ENCODE data around the gene RNU4-1. TPM values are rescaled to one million over a fixed set of nuclear protein-coding genes. Genes with fewer than 3 reads are reported as not detected.

Gene RNU4-1
- total RNA-seq, 1 experiment from 2014 or later: 2,436 TPM

GRCh38 chr12:120327593-120327992, 34.6 kb upstream of the RNU4-1 start, which contains the start of gene PLA2G1B:
PLA2G1B (minus strand) TSS chr12:120327779; CDS start chr12:120327753, 26 bp downstream.
- H3K4me1 Mint-ChIP-seq: peaks cover 5% of the 10 kb centered on the region; the same call in 1 of the 2 replicates
- H3K36me3 Mint-ChIP-seq: no peaks in the 10 kb centered on the region
- no peak within 1 kb of the TSS for H3K4me3 Mint-ChIP-seq
- TF ChIP-seq ATF3 (CRISPR knock-in tag; conservative IDR thresholded peaks at IDR 0.05) (no peak), NR1H2 (CRISPR knock-in tag; IDR thresholded peaks at IDR 0.05) (no peak), USF2 (CRISPR knock-in tag; IDR thresholded peaks at IDR 0.05) (no peak), ZNF317 (CRISPR knock-in tag; IDR thresholded peaks at IDR 0.05; ENCODE audit: borderline replicate concordance, low read depth) (no peak), TP53 (CRISPR knock-in tag; IDR thresholded peaks at IDR 0.05) (no peak), ZNF512 (CRISPR knock-in tag; IDR thresholded peaks at IDR 0.05; ENCODE audit: borderline replicate concordance) (no peak), CTCF (IDR thresholded peaks at IDR 0.05) (no peak), ZNF121 (CRISPR knock-in tag; IDR thresholded peaks at IDR 0.05) (no peak), ZNF232 (CRISPR knock-in tag; IDR thresholded peaks at IDR 0.05) (no peak), ZNF425 (CRISPR knock-in tag; conservative IDR thresholded peaks at IDR 0.05) (no peak), NFE2L1 (CRISPR knock-in tag; IDR thresholded peaks at IDR 0.05) (no peak), TCF7 (CRISPR knock-in tag; IDR thresholded peaks at IDR 0.05; ENCODE audit: low read depth) (no peak), RORB (CRISPR knock-in tag; IDR thresholded peaks at IDR 0.05) (no peak), ZMAT4 (CRISPR knock-in tag; IDR thresholded peaks at IDR 0.05) (no peak), ZNF423 (CRISPR knock-in tag; IDR thresholded peaks at IDR 0.05) (no peak), SOX15 (CRISPR knock-in tag; IDR thresholded peaks at IDR 0.05) (no peak), ZBTB21 (CRISPR knock-in tag; IDR thresholded peaks at IDR 0.05; ENCODE audit: borderline replicate concordance) (no peak)
- no peaks in the 10 kb centered on the region for H3K9me3 Mint-ChIP-seq
- no peak within 1 kb of the TSS for H3K27ac Mint-ChIP-seq
- ChIA-PET CTCF (interaction anchor here (0.8 to 2.1 kb wide), 8 partner anchors 10 to 142 kb away, joined by 3 to 9 read pairs (median 4); partner anchors contain the start of genes SIRT4 and SRSF9), POLR2A (no interaction called here)
- H3K27me3 Mint-ChIP-seq (ENCODE audit: low read depth): no peaks in the 10 kb centered on the region; the same call in 1 of the 2 replicates
- DNase-seq (ENCODE audit: low spot score) (no peak), ATAC-seq (no peak)

GRCh38 chr12:120324841-120325417, 31.9 kb upstream of the RNU4-1 start:
- CTCF ChIA-PET: interaction anchor here (0.6 to 1.4 kb wide), 4 partner anchors 11 to 116 kb away, joined by 3 to 5 read pairs (median 4); partner anchors contain the start of gene SIRT4
- no peak for TF ChIP-seq ZNF512 (CRISPR knock-in tag; IDR thresholded peaks at IDR 0.05; ENCODE audit: borderline replicate concordance)
- TF ChIP-seq FOXP4 (CRISPR knock-in tag; IDR thresholded peaks at IDR 0.05): no peak
- TF ChIP-seq ETV6 (CRISPR knock-in tag; IDR thresholded peaks at IDR 0.05): no peak
- no peak for TF ChIP-seq MXD4 (CRISPR knock-in tag; IDR thresholded peaks at IDR 0.05; ENCODE audit: borderline replicate concordance)
- TF ChIP-seq RORB (CRISPR knock-in tag; IDR thresholded peaks at IDR 0.05): no peak
- no peak for TF ChIP-seq ERG (CRISPR knock-in tag; IDR thresholded peaks at IDR 0.05)
- no peak for TF ChIP-seq SP1 (CRISPR knock-in tag; conservative IDR thresholded peaks at IDR 0.05)

More at GRCh38 chr12:120324841-120325417, 31.9 kb upstream of the RNU4-1 start:
- Mint-ChIP-seq H3K9me3 (no peaks in the 10 kb centered on the region), H3K4me3 (no peak overlapping the region), H3K36me3 (no peaks in the 10 kb centered on the region), H3K4me1 (peaks cover 5% of the 10 kb centered on the region; the same call in 1 of the 2 replicates), H3K27ac (no peak overlapping the region), H3K27me3 (ENCODE audit: low read depth) (peaks cover 2% of the 10 kb centered on the region)
- POLR2A ChIA-PET: no interaction called here
- ATAC-seq (no peak), DNase-seq (ENCODE audit: low spot score) (no peak)

Measured in WTC11 (cell line).